D721Med (cell line): ENCODE data around the gene TIMM10.

ENCODE experiments used
- DNase-seq: peaks from one replicate; pipeline ENCODE4 v3.0.0; 2011; ENCODE audit warnings: low spot score; ENCODE audit not compliant: insufficient read length
- FAIRE-seq: peaks from 2 replicates; lab custom pipeline; 2011; peaks lifted over from hg19 to GRCh38; lab: Jason Lieb, UNC
- TF ChIP-seq, protein P1 (sequence below): IDR thresholded peaks from 2 replicates; pipeline ENCODE4 v1.5.1; 2012; ENCODE audit warnings: mild to moderate bottlenecking, control low read depth; ENCODE audit not compliant: insufficient read depth; ENCODE audit errors: missing control alignments

TIMM10 gene

DNA sequence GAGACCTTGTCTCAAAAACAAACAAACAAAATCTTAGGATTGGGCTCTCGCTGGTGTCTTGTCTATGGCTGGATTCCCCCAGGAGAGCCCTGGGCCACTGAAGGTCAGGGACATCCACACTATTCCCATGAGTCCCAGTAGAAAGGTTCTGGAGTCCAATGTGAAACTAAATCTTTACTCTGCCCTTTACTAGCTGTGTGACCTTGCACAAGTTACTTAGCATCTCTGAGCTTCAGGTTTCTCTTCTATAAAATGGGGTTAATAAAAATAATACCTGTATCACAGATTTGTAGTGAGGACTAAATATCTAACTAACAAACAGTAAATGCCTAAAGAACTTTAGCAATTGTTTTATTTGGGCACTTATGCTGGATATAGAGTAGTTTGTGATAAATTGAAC is 24.0 kb downstream of the TIMM10 start:
- DNase-seq (no peak), FAIRE-seq (no peak)
- TF ChIP-seq, protein P1, sequence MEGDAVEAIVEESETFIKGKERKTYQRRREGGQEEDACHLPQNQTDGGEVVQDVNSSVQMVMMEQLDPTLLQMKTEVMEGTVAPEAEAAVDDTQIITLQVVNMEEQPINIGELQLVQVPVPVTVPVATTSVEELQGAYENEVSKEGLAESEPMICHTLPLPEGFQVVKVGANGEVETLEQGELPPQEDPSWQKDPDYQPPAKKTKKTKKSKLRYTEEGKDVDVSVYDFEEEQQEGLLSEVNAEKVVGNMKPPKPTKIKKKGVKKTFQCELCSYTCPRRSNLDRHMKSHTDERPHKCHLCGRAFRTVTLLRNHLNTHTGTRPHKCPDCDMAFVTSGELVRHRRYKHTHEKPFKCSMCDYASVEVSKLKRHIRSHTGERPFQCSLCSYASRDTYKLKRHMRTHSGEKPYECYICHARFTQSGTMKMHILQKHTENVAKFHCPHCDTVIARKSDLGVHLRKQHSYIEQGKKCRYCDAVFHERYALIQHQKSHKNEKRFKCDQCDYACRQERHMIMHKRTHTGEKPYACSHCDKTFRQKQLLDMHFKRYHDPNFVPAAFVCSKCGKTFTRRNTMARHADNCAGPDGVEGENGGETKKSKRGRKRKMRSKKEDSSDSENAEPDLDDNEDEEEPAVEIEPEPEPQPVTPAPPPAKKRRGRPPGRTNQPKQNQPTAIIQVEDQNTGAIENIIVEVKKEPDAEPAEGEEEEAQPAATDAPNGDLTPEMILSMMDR, result no peak

- FAIRE-seq (no peak), DNase-seq (no peak)
- TF ChIP-seq, protein P1, result no peak
Observed at GRCh38 chr11:57504511-57504910, 26.0 kb downstream of the TIMM10 start.

GRCh38 chr11:57502870-57503269 is 27.7 kb downstream of the TIMM10 start:
- TF ChIP-seq, protein P1, result no peak
- FAIRE-seq, result no peak
- DNase-seq, result no peak

- FAIRE-seq (no peak), DNase-seq (no peak)
- TF ChIP-seq, protein P1, result no peak
Observed at GRCh38 chr11:57502376-57502775, 28.2 kb downstream of the TIMM10 start.

GRCh38 chr11:57501953-57502352 is 28.6 kb downstream of the TIMM10 start:
- no peak for DNase-seq
- TF ChIP-seq, protein P1, result no peak
- no peak for FAIRE-seq

DNA sequence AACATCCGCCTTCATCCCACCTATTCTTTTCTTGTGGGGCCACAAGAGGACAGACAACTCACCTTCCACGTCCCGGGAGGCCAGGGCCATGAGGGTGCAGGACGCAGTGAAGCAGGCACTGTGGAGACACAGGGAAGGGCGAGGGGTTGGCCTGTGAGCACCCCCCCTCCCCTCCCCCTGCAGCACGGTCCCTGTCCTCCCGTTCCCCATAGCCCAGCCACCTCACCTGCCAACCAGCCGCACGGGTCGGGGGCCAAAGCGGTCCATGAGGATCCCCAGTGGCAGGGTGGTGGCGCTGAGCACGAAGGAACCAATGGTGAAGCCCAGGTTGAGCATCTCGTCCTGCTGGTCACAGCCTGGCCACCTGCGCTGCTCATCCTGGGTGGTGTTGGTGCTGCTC is 29.6 kb downstream of the TIMM10 start:
- TF ChIP-seq, protein P1, result no peak

DNA sequence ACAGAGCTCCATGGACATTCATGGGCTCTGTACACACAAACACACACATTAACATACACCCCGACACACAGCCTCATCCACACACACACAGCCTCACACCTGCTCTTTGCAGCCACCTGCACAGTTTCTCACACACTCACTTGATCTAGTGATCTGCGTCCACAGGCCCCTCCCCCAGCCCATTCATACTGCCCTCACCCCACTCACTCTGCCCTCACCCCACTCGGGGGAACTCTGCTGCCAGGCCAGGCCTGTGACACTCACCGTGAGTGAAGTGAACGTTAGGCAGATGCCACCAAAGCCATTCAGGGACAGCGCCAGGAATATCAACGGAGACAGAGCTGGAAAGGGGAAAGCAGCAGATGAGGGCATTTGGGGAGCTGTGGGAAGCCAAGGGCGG is 30.0 kb downstream of the TIMM10 start:
- TF ChIP-seq, protein P1, result no peak
- no peak for DNase-seq
- no peak for FAIRE-seq

More for the DNA sequence above, 29.6 kb downstream of the TIMM10 start:
- no peak for FAIRE-seq
- DNase-seq, result no peak
